Measurements from ENCODE around the gene JMJD4. TPM values are rescaled to one million over a fixed set of nuclear protein-coding genes. Genes with fewer than 3 reads are reported as not detected.

Gene JMJD4
- total and polyA plus RNA-seq, 2 of the 8 experiments (the other 6 are each of a cell fraction or from before 2014, with no cell fraction given) = 13.2 to 23.3 TPM

DNA sequence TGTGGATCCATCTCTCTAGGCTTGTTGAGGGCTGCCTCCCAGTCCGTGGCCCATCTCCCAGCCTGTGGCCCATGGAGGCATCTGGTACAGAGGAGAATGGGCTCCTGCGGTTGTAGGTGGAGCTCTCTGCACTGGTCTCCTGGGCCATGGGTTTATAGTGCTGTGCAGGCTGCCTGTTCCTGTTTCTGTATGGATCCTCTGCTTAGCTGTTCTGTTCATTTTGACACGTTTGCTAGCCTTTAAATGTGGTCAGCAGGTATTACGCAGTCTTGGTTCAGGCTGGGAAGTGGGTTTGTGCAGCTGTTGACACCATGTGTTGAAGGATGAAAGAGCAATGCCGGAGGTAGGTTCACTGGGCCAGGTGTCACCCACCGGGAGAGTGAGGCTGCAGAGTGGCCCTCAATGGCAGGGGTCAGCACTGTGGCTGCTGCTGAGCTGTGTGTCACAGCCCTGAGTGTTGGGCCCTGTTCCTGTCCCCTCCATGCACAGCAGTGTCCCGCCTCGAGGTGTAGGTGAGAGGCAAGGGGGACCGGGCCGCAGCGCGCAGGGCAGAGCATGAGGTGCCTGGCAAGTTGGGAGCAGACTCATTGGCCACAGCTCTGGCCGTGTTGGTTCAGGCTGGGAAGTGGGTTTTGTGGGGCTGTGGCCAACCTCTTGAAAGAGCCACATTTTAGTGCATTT, 39.1 kb upstream of the JMJD4 start:
- no peak overlapping the region for H3K14ac ChIP-seq (ENCODE audit: insufficient read length)
- H3K27ac ChIP-seq (ENCODE audit: low read depth, low read length) = no peak overlapping the region
- CTCF ChIA-PET (ENCODE audit: partially characterized antibody) = interaction anchor here (1.3 to 5.0 kb wide), 6 partner anchors 12 to 180 kb away, joined by 4 to 51 read pairs (median 5); no protein-coding TSS in a partner anchor
- DNase-seq (ENCODE audit: low read depth in 1 of 2, low spot score in 2 of 2) (no peak), FAIRE-seq (no peak)
- H3K4me2 ChIP-seq (ENCODE audit: insufficient read depth in 1 of 2, low read depth in 2 of 2, low read length in 2 of 2) = no peak overlapping the region
- no peaks in the 10 kb centered on the region for H3K79me2 ChIP-seq (ENCODE audit: control insufficient read depth in 1 of 2, insufficient read depth in 2 of 2, low read length in 2 of 2)
- TF ChIP-seq YY1 (IDR thresholded peaks at IDR 0.05; ENCODE audit: low read depth, low read length) = no peak
- TF ChIP-seq GABPA (IDR thresholded peaks at IDR 0.05; ENCODE audit: borderline replicate concordance, insufficient read depth, low read length) = no peak
- no peak for TF ChIP-seq BCL11A (IDR thresholded peaks at IDR 0.05; ENCODE audit: low read depth in 2 of 2, low read length in 2 of 2)
- no peak for TF ChIP-seq SUZ12 (IDR thresholded peaks at IDR 0.05; ENCODE audit: low read length)
- no peak for TF ChIP-seq RAD21 (IDR thresholded peaks at IDR 0.05 in 1 of 2, conservative IDR thresholded peaks at IDR 0.05 in 1 of 2; ENCODE audit: low read depth in 2 of 2, low read length in 2 of 2)
- no peak for TF ChIP-seq SP4 (IDR thresholded peaks at IDR 0.05; ENCODE audit: low read length)
- no peak for TF ChIP-seq TCF12 (IDR thresholded peaks at IDR 0.05; ENCODE audit: low read depth, low read length)
- TF ChIP-seq EP300 (IDR thresholded peaks at IDR 0.05; ENCODE audit: borderline replicate concordance in 1 of 2, low read depth in 2 of 2, low read length in 2 of 2) = no peak
- TF ChIP-seq HDAC6 (IDR thresholded peaks at IDR 0.05; ENCODE audit: low read depth, low read length) = no peak
- TF ChIP-seq BRCA1 (IDR thresholded peaks at IDR 0.05; ENCODE audit: low read depth, low read length) = no peak
- POLR2A ChIA-PET (ENCODE audit: partially characterized antibody) = interaction anchor here (1.1 kb wide), 1 partner anchor 10 kb away, joined by 3 read pairs; no protein-coding TSS in a partner anchor
- no peak overlapping the region for H4K91ac ChIP-seq (replicated peaks; ENCODE audit: insufficient read length, low read length)
- H2BK12ac ChIP-seq (ENCODE audit: low read depth, low read length) = no peak overlapping the region
- H4K5ac ChIP-seq (ENCODE audit: insufficient read length, low read depth, low read length) = no peak overlapping the region
- 89% methylated on average over 12 of the region's 13 CpGs; no CpG with 5 or more reads in 1 of the 2 experiments for WGBS, 2 experiments (ENCODE audit: extremely low coverage in 1 of 2, insufficient coverage in 1 of 2, insufficient read length in 1 of 2, insufficient replicate concordance in 2 of 2, low coverage in 1 of 2, low lambda C conversion rate in 2 of 2, missing lambda C conversion rate in 1 of 2)
- H3K4ac ChIP-seq (replicated peaks; ENCODE audit: insufficient read length, low read depth, low read length) = no peak overlapping the region
- peaks cover 8% of the 10 kb centered on the region for H3K79me1 ChIP-seq (ENCODE audit: low read depth, low read length)
- H2AFZ ChIP-seq (ENCODE audit: low read length) = no peak overlapping the region
- H4K8ac ChIP-seq (ENCODE audit: extremely low read depth, insufficient read depth, low read length) = no peak overlapping the region
- H3K23me2 ChIP-seq (ENCODE audit: low read depth, low read length) = no peaks in the 10 kb centered on the region
- H3K9ac ChIP-seq (replicated peaks in 1 of 4; ENCODE audit: extremely low read depth in 1 of 4, low read depth in 3 of 4, low read length in 3 of 4) = no peak overlapping the region
- no peak overlapping the region for H2AK5ac ChIP-seq (ENCODE audit: low read depth, low read length)
- H3K36me3 ChIP-seq (ENCODE audit: control insufficient read depth in 2 of 4, insufficient read depth in 4 of 4, low read length in 3 of 4) = peaks cover 0 to 10% (median 0%) of the 10 kb centered on the region in 4 experiments; a peak in 2 of 8 replicates
- no peak overlapping the region for H2BK120ac ChIP-seq (replicated peaks; ENCODE audit: low read depth, low read length)
- H3K56ac ChIP-seq (replicated peaks; ENCODE audit: insufficient read length, low read depth, low read length) = no peak overlapping the region
- no peak overlapping the region; the same call in 1 of the 2 replicates for H2BK5ac ChIP-seq (ENCODE audit: low read depth, low read length)
- H3K9me3 ChIP-seq (ENCODE audit: insufficient read depth in 2 of 2, low read depth in 1 of 2, low read length in 1 of 2) = no peaks in the 10 kb centered on the region
- H3K27me3 ChIP-seq (replicated peaks in 1 of 4; ENCODE audit: control insufficient read depth in 3 of 4, extremely low read depth in 1 of 4, insufficient read depth in 3 of 4, low read length in 3 of 4) = no peaks in the 10 kb centered on the region
- peaks cover 0 to 15% of the 10 kb centered on the region in 2 experiments for H4K20me1 ChIP-seq (replicated peaks in 1 of 2; ENCODE audit: control insufficient read depth in 1 of 2, insufficient read depth in 2 of 2, low read length in 2 of 2)
- H3K4me3 ChIP-seq (ENCODE audit: extremely low read depth in 1 of 4, insufficient read depth in 2 of 4, low read depth in 3 of 4, low read length in 4 of 4) = no peak overlapping the region
- no peak overlapping the region for H3K18ac ChIP-seq (ENCODE audit: extremely low read depth, low read length)
- no peaks in the 10 kb centered on the region for H3K4me1 ChIP-seq (replicated peaks in 1 of 4; ENCODE audit: control insufficient read depth in 3 of 4, insufficient read depth in 4 of 4, low read length in 3 of 4)
- no peak overlapping the region for H2BK15ac ChIP-seq (ENCODE audit: low read length)
- no peak overlapping the region for H3K23ac ChIP-seq (ENCODE audit: insufficient read length)
- H2BK20ac ChIP-seq (ENCODE audit: low read length) = no peak overlapping the region

Measured in H1 (cell line).